Fibroblast of peridontal ligament (primary cell): ENCODE data around the gene MMP28.

Source experiments
- DNase-seq: peaks from one replicate; pipeline ENCODE4 v3.0.0-alpha.2; 2010; ENCODE audit errors: extremely low read depth

MMP28 gene, protein sequence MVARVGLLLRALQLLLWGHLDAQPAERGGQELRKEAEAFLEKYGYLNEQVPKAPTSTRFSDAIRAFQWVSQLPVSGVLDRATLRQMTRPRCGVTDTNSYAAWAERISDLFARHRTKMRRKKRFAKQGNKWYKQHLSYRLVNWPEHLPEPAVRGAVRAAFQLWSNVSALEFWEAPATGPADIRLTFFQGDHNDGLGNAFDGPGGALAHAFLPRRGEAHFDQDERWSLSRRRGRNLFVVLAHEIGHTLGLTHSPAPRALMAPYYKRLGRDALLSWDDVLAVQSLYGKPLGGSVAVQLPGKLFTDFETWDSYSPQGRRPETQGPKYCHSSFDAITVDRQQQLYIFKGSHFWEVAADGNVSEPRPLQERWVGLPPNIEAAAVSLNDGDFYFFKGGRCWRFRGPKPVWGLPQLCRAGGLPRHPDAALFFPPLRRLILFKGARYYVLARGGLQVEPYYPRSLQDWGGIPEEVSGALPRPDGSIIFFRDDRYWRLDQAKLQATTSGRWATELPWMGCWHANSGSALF

DNA sequence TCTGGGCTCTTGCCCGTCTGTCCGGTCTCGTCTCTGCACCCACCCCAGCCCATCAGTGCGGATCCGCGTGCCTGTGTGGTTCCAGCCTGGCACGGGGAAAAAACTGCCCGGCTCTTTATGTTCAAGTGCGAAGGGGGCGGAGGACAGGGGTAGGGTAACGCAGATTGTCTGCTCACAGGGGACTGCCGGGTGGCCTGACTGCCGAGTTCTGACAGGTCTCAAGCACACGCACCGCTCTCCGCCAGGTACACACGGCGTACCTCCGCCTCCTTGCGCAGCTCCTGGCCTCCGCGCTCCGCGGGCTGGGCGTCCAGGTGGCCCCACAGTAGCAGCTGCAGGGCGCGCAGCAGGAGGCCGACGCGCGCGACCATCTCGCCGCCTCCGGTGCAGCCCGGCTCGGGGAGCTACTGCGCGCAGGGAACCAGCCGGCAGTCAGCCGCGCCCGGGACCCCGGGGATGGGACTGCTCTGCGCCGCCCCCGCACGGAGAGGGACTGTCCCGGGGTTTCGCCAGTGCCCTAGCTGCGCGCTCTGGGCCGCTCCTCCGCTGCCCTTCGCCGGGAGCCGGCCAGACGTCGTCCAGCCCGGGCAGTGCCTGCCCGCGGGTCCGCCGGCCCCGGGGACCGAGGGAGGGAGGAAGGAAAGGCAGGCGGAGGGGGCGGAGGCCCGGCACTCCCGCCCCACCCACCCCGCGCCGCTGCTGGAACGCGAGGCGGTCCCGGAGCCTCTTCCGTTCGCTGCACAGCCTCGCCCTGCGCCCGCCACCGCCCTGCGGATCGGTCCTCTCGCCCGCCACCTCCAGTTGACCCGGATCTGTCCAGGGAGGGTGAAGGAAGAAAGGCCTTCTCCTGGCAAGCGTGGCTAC lies at the start of gene MMP28:
MMP28 (minus strand) TSS at position 635 of the 864 bp plus-strand sequence; CDS start at position 371, 264 bp downstream.
- no peak for DNase-seq

DNA sequence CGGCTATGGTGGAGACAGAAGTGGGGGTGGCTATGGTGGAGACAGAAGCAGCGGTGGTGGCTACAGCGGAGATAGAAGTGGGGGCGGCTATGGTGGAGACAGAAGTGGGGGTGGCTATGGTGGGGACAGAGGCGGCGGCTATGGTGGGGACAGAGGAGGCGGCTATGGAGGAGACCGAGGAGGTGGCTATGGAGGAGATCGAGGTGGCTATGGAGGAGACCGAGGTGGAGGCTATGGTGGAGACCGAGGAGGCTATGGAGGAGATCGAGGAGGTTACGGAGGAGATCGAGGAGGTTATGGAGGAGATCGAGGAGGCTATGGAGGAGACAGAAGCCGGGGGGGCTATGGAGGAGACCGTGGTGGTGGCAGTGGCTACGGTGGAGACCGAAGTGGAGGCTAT lies 49.1 kb upstream of the MMP28 start:
- DNase-seq: no peak

DNA sequence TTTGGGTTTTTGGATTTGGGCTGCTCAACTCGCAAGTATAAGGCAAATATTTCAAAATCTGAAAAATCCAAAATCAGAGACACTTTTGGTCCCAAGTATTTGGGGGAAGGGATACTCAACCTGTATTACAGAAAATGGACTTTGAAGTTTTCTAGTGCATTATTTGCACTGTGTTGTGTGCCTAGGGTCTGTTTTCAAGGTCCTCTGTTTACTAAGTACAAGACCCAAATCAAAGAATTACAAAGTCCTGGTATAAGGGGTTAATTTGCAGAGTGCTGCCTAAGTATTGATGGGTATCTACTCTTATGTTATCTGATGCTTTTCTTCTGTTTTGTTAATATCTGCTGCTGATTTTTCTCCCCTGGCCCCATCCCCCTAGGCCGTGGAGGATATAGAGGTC lies 48.3 kb upstream of the MMP28 start:
- DNase-seq: no peak

DNA sequence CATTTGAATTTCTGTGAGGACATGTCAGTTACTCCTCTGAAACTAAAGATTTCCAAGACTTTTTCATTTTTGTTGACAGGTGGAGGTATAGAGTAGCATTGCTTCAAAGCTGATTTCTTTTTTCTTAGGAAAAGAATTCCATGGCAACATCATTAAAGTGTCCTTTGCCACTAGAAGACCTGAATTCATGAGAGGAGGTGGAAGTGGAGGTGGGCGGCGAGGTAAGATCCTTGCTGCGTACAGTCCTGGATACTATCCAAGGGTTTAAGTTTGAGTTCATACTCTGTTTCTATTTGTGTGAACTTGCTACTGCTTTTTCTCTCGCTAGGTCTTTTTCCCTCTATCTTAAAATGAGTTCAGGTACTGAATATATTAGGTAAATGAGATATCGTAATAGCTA lies 46.8 kb upstream of the MMP28 start:
- no peak for DNase-seq

DNA sequence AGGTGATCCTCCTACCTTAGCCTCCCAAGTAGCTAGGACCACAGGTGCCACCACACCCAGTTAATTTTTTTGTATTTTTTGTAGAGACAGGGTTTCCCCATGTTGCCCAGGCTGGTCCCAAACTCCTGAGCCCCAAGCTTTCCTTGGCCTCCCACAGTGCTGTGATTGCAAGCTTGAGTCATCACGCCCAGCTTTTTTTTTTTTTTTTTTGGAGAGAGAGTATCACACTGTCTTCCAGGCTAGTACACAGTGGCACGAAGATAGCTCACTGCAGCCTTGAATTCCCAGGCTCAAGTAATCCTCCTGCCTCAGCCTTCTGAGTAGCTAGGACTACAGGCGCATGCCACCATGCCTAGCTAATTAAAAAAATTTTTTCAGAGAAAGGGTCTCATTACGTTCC lies 46.1 kb upstream of the MMP28 start:
- peak; percentile 13 for DNase-seq

DNA sequence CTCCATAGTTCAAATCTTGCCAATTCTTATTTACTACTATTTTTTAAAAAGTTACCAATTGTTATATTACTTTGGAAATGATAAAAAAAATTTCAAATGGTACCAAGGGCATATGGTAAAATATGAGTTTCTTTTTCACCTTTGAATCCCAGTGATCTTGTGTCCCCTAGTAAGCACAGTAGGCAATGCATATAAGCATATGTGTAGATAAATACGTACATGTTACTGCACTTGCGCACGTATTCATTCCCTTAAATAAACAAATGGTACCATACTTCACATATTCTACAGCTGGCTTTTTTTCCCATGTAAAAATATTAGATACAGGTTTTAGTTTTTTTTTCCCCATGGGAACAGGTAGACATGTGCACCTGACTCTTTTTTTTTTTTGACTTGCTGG lies 45.7 kb upstream of the MMP28 start:
- DNase-seq: no peak

DNA sequence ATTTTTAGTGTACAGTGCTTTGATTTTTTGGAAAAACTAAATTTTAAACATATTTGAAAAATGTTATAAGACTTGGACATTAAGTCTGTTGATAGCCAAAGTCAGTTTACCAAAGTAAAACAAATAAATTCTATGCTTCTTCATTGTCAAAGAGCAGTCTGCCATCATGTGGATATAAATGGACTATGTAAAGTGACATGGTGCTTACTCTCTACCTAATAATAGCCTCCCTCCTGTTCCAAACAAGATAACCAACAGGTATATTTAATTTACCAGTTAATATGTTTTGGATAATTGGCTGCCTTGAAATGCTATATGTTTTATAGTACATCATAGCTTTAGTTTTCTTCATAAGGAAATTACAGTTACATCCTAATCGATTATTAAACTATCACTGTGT lies 29.8 kb upstream of the MMP28 start:
- DNase-seq: no peak

DNA sequence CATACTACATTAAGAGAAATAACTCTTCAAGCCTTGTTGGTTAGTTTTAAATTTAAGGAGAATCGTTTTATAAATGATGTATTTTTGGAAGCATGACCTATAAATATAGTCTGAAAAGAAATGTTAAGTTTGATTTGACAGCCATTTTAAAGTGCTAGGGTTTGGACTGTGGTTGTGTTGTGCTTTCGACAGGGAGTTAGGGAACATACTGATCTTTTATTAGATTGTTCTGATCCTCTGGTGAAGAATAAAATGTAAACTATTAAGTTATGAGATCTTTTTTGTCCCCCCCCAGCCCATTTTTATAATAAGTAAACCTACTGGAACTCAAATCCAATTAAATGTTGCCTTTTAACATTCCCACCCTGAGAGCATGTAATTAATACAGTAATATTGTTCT lies 25.9 kb upstream of the MMP28 start:
- no peak for DNase-seq

DNA sequence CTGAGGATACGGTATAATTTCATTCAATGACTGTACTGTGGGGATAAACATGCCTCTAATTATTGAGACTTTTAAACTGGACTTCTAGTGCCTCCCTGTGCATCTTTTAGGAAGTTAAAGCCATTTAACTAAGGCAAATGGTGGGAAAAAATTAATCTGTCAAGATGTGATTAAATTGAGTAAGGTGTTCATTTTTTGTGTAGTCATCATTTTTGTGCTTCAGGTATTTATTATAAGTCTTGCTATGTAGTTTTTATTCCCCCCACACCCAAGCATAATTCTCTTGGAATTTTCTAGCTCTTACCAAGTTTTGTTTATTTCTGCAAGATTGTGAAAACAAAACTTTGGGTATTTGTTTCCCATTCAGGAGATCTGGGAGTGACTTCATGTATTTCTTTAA lies 24.0 kb upstream of the MMP28 start:
- no peak for DNase-seq

DNA sequence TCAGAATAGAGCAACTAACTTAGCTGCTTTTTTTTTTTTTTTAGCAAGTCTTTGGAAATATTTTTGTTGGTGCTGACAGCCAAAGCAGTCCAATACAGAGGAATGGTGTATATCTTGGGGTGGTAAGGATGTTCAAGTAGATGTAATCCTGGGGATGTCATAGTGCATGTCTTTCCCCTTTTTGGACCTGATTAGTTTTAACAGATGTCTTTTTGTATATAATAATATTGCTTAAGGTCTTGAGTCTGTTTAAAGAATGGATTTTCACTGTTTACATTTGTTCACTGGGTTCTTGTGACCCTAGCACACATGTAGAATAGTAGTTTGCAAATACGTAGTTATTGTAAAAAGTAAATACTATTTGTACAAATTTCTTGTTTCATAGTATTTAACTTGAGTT lies 21.8 kb upstream of the MMP28 start:
- DNase-seq: no peak

DNA sequence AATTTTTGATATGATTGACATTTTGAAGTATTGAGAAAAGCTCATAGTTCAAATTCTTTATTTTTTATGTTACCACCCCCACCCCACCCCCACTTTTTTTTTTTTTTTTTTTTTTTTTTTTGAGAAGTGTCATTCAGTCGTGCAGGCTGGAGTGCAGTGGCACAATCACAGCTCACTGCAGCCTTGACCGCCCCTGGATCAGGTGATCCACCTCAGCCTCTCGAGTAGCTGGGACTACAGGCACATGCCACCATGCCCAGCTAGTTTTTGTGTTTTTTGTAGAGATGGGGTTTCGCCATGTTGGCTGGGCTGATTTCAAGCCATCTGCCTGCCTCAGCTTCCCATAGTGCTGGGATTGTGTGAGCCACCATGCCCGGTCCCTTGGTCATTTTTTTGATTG lies 21.3 kb upstream of the MMP28 start:
- no peak for DNase-seq

DNA sequence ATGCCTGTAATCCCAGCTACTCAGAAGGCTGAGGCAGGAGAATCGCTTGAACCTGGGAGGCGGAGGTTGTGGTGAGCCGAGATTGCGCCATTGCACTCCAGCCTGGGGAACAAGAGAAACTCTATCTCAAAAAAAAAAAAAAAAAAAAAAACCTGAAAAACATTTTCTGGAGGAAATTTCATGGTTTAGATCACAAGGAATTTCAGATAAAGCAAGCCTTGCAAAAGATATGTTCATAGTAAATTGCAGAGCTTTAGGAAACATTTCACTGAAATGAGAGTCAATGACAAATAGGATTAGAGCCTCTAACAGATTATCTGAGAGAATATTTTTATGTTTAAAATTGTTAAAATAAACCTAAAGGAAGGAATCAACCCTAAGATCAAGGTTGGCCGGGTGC lies 17.0 kb upstream of the MMP28 start:
- no peak for DNase-seq

DNA sequence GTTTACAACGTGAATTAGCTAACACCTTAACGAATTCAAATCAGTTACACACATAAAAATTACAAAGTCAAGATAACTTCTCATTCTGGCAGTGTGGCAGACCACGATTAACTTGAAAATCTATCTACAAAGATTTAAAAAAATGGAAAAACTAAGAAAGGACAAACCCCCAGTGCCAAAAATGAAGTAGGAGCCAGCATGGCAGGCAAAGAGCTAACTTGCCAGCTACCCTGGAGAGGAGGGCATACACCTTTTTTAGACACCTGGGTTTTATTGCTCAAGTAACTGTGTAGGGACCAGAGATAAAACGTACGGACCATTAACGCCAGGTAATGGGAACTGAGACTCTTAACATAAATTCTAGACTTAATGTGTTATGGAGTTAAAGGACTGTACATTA lies 16.3 kb upstream of the MMP28 start:
- DNase-seq: no peak

DNA sequence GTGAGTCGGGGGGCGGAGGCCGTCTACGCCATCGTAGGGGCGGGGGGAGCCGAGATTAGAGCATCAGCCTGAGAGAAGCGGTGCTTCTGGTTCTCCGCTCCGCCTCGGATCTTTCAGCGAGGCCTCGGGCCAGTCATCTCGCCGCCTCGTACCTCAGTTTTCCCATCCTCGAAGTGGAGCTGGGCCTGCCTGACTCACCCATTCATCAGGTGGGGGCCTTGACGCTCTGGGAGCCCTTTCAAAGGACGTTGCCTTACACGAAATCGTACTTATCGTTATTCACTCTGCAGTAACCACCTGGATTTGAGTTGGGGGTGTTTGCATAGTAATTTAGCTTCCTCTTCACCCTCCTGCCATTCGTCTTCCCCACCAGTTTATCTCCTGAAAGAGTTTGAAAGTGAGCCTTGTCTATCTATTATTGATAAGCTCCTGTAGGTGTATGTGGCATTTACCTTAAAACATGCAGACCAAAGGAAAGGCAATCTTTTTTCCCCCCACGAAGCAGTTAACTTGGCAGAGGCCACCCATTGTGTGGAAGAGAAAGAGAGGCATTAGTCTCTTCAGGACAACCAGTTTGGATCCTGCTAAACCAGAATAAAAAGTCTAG lies 14.5 kb upstream of the MMP28 start:
- no peak for DNase-seq

DNA sequence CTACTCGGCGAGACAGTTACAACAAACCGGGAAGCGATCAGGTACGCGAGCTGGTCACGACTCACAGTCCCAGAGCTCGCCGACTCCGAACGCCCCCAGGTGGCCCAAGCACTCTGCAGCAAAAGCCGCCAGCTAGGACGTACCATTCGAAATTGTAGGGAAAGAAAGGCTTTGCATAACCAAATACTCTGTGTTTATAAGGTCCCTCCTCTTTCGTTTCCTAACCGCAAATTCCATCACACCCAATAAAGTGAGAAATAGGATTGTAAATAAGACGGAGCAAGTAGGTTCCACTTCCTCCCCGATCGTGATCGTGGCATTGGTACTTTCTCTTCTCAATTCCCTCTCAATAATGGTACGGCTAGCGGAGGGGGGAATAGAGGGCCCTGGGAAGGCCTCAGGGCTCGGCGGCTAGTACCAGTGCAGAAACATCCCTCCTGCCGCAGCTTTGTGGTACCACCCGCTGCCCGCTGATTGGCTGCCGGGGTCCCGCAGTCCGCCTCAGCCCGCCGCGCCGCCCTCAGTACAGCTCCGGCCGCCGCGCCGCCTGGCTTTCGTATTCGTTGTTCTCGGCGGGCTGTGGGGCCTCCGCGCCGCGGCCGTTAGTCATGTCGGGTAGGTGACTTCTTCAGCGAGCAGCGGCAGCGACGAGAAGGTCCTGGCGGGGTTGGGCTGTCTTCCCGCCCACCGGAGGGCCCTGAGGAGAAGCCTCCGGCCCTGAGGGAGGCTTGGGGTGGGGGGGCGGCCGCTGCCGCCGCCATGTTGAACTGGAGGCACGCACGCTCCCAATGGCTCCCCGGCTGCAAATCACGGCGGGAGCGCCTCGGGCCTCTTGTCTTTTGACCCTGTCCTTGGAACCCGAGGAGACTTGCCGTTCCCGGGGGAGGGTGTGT lies 13.8 kb upstream of the MMP28 start, which contains the start of gene TAF15:
TAF15 (plus strand) TSS at position 523 of the 893 bp plus-strand sequence; CDS start at position 609, 86 bp downstream.
- DNase-seq: peak; percentile 98

DNA sequence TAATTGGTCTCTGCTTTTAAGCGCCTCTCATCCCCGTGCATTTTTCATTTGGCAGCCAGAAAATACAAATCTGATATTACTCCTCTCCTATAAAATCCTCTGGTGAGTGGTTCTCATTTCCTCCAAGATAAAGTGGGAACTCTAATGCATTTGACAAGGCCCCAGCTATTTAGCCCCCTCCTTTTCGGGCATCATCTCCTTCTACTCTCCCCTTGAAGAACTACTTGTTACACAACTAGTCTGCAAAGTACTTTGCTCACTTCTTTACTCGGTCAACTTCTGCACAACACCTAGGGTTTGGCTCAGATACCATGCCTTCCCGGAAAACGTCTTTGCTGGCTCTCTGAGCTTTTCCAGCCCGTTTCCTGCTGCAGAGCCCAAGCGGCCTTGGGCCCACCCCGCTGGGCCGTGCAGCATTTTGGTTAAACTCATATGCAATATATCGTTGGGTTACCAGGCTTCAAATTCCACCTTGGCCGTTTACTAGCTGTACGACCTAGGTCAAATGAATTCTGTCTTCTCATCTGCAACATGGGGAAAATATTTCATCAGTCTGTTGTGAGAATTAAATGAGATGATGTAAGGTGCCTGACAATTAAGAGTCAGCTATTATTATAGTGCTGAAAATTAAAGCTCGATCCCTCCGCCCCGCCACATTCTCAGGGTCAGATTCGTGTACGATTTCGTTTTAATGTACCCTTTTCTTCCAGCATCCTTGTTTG lies 13.0 kb upstream of the MMP28 start:
- DNase-seq: no peak

DNA sequence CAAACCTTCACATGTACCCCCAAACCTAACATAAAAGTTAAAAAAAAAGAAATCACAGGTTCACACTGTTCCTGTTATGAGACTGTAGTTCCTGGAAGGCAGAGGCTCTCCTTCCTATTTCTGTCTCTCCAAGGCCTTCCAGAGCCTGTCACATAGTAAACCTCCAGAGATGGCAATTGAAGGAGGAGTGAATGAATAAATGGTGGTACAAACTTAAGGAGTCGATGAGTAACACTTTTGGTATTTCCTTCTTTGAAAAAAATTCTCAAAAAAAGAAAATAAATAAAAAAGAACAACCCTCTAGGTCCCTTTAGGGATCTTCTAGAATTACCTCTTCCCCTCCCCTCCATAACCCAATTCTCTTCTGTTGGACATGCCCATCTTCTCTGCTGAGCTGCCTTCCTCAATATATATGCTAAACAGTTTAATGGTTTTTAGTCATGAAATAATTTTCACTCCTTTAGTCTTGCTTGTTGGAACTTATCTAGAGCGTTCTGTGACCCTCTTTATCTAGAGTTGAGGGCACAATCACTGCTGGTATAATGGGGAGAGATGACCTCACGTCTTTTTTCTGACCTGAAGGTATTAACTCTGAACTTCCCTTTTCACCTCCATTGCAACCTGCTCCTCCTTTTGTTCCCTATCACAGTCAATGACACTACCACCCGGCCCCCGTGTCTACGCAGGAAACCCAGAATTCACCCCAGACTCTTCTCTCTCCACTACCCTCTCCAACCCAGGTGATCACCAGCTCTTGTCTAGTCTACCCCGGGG lies 12.1 kb upstream of the MMP28 start:
- DNase-seq: peak; percentile 56

DNA sequence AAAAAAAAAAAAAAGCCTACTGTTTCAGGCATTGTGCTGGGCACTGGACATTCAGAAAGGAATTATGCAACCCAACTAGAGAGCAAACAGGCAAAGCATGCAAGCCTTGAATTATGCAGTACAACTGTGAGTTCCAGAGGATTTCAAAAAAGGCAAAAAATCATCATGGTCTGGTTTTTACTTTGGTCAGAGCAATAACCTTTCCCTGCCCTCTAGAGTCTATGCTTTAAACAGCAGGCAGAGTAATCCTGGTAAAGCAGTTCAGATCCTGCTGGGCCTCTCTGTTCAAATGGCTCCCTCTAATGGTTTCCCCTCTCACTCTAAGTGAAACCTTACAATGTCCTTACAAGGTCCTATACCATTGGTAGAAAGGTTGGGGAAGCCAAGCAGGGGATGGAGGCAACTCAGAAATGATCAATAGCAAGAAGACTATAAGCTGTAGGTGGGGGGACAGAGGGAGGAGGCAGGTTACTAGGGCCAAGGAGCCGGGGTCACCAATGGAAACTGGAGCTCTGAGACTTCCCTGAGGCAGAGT lies 9.3 kb upstream of the MMP28 start:
- peak; percentile 98 for DNase-seq

DNA sequence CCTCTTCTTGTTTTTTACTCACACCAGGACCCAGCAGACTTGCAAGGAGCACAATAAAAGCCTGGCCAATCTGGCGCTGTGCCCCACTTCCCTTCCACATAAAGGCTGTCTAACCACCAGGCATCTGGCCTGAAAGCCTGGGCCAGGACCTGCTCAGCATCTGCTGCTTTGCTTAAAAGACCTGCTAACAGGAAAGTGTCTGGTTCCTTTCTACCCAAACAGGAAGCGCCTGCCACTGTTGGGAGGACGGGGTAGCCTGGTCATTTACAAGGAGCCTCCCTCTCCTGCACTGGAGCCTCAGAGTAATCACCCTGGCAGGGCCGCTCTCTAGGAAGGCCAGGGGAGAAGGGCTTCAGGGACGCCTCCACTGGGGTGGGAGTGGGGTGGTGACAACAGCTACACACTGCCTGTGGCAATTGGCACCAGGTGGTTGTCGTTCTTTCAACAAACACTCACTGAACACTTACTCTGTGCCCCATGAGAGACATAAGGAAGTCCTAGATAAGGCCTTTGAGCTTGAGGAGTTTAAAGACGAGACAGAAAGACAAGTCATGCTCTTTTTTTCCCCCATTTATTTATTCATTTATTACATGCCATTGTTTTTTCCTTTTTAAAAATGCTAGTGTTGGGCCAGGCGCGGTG lies 6.3 kb upstream of the MMP28 start:
- DNase-seq: peak; percentile 55
